Sigmoid colon (tissue), 7 donors: ENCODE results near the gene UPK1A. TPM values are rescaled to one million over a fixed set of nuclear protein-coding genes. Genes with fewer than 3 reads are reported as not detected.
A peak's percentile ranks its signal among the peaks of the same experiment; 100 is the strongest.

Experiments used
- DNase-seq: peaks from one replicate; pipeline ENCODE4 v3.0.0-alpha.2; 2019
- H3K27ac ChIP-seq, 4 donors: fragments of 200-600 bp; sonication (generic); one replicate each; pipeline ENCODE4 v1.5.1; 2016 to 2019; ENCODE audit warnings: mild to moderate bottlenecking in 1 of 4
- H3K27me3 ChIP-seq, 3 donors: fragments of 200-600 bp; sonication (generic); one replicate each; pipeline ENCODE4 v1.5.1; 2019; ENCODE audit warnings: mild to moderate bottlenecking in 1 of 3
- H3K36me3 ChIP-seq, 4 donors: fragments of 200-600 bp; sonication (generic); one replicate each; pipeline ENCODE4 v1.5.1; 2016 to 2019
- H3K4me1 ChIP-seq, 4 donors: fragments of 200-600 bp; sonication (generic); one replicate each; pipeline ENCODE4 v1.5.1; 2017 to 2019
- H3K4me3 ChIP-seq, 4 donors: fragments of 200-600 bp; sonication (generic); one replicate each; pipeline ENCODE4 v1.5.1; 2017 to 2019; ENCODE audit warnings: mild to moderate bottlenecking in 2 of 4, moderate library complexity in 1 of 4
- H3K9me3 ChIP-seq, 4 donors: fragments of 200-600 bp in 3 of 4; sonication (generic) in 3 of 4; one replicate each; pipeline versions ENCODE4 v1.5.1 to v1.6.1; 2013 to 2019
- CTCF ChIP-seq, 4 experiments: fragments of 450-650 bp in 3 of 4; fragments of 200-600 bp in 1 of 4; IDR thresholded peaks; one replicate each; pipeline ENCODE4 v1.5.1; 2016 to 2019; ENCODE audit warnings: antibody characterized with exemption in 4 of 4, mild to moderate bottlenecking in 3 of 4, moderate library complexity in 2 of 4
- EP300 ChIP-seq, 4 donors: sonication (generic); formaldehyde crosslinking; IDR thresholded peaks; one replicate each; pipeline ENCODE4 v1.6.1; 2017; ENCODE audit warnings: antibody characterized with exemption in 4 of 4
- POLR2A ChIP-seq, 2 donors: fragments of 450-650 bp; IDR thresholded peaks; one replicate each; pipeline ENCODE4 v1.6.1; 2016; ENCODE audit warnings: antibody characterized with exemption in 2 of 2, mild to moderate bottlenecking in 2 of 2, moderate library complexity in 2 of 2
- POLR2AphosphoS5 ChIP-seq, 4 donors: sonication (generic); formaldehyde crosslinking; IDR thresholded peaks; one replicate each; pipeline ENCODE4 v1.6.1; 2017; ENCODE audit warnings: antibody characterized with exemption in 4 of 4
- WGBS, 2 donors: extraction: QIAGEN DNeasy Blood & Tissue Kit; methylation state at CpG; one replicate each; pipeline ENCODE4 v1.1.7; 2013; 5-methylcytosine and 5-hydroxymethylcytosine counted together
- intact Hi-C: fragments of 100-400 bp; cut with DNase I; formaldehyde crosslinking; loops from one replicate; pipeline ENCODE4 v1.15.1; 2023
- polyA plus RNA-seq, 3 donors: library from polyadenylated mRNA; stranded (reverse); fragments of 200-250 nt; gene quantifications; one replicate each; pipeline ENCODE4 v1.2.3, GENCODE V29; 2013
- total RNA-seq, 4 donors: library from RNA; depleted of rRNA; stranded (reverse); fragments of >200 nt; gene quantifications; one replicate each; pipeline ENCODE4 v1.1.0, GENCODE V29; 2016
- donor health status: healthy with polysubstance abuse.
- donor health status: Bipolar disorder and iron deficiency.
- donor health status: healthy.

The UPK1A gene
- total and polyA plus RNA-seq, 7 donors = 0.55 TPM; not detected in 6

- intact Hi-C loops = loop anchor here (1.0 to 5.0 kb wide), 6 partner anchors 14 to 214 kb away; partner anchors contain the start of genes HSPB6, RBM42 and TMEM147
- H3K4me3 ChIP-seq = peak overlapping the region; percentile 76 to 99 (median 90)
- TF ChIP-seq POLR2AphosphoS5 (IDR thresholded peaks at IDR 0.05) = peak; percentile 15 to 67 (median 48)
- TF ChIP-seq EP300 (IDR thresholded peaks at IDR 0.05) = no peak
- TF ChIP-seq CTCF (IDR thresholded peaks at IDR 0.05) = peak; percentile 92 to 97 (median 96)
- WGBS, 2 donors = 0 to 1% methylated on average over 77 of the region's 77 CpGs
- DNase-seq = peak; percentile 98
- peak overlapping the region; percentile 90 to 97 (median 93) for H3K27ac ChIP-seq
- H3K27me3 ChIP-seq = no peaks in the 10 kb centered on the region
- peaks cover 0 to 33% (median 28%) of the 10 kb centered on the region in 4 donors for H3K4me1 ChIP-seq
- H3K9me3 ChIP-seq = no peaks in the 10 kb centered on the region
- peaks cover 6 to 26% (median 7%) of the 10 kb centered on the region in 4 donors for H3K36me3 ChIP-seq
These were observed 50.7 kb downstream of the UPK1A start for GRCh38 chr19:35716801-35717664.

DNA sequence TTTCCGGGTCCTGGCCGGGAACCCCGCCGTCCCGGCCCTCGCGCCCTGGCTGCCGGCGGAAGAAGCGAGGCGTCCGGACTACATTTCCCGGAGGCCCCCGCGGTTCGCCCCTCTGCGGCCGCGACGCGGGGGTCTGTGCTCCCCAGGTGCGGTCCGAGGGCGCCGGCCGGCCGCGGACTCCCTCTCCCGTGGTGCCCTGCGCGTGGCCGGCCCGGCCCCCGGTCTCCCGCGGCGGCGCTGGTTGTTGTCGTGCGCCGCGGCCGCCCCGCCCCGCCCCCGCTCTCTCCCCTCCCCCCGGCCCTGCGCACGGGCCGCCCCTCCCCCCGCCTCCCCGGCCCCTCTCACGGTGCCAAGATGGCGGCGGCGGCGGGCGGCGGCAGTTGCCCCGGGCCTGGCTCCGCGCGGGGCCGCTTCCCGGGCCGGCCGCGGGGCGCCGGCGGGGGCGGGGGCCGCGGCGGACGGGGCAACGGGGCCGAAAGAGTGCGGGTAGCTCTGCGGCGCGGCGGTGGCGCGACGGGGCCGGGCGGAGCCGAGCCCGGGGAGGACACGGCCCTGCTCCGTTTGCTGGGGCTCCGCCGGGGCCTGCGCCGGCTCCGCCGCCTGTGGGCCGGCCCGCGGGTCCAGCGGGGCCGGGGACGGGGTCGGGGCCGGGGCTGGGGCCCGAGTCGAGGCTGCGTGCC lies 51.5 kb downstream of the UPK1A start, which contains the start of gene KMT2B:
TSS of gene KMT2B (plus strand) at position 339 of the 680 bp plus-strand sequence. CDS start at position 355, 16 bp downstream.
- WGBS, 2 donors = 1% methylated on average over 108 of the region's 109 CpGs
- TF ChIP-seq CTCF (IDR thresholded peaks at IDR 0.05) = no peak
- no peak for TF ChIP-seq EP300 (IDR thresholded peaks at IDR 0.05)
- peak in 2 of 4 donors; percentile 37 to 42 for TF ChIP-seq POLR2AphosphoS5 (IDR thresholded peaks at IDR 0.05)
- no peak for TF ChIP-seq POLR2A (IDR thresholded peaks at IDR 0.05)
- intact Hi-C loops = loop anchor here (1.0 to 5.0 kb wide), 6 partner anchors 15 to 213 kb away; partner anchors contain the start of genes HSPB6, RBM42 and TMEM147

DNA sequence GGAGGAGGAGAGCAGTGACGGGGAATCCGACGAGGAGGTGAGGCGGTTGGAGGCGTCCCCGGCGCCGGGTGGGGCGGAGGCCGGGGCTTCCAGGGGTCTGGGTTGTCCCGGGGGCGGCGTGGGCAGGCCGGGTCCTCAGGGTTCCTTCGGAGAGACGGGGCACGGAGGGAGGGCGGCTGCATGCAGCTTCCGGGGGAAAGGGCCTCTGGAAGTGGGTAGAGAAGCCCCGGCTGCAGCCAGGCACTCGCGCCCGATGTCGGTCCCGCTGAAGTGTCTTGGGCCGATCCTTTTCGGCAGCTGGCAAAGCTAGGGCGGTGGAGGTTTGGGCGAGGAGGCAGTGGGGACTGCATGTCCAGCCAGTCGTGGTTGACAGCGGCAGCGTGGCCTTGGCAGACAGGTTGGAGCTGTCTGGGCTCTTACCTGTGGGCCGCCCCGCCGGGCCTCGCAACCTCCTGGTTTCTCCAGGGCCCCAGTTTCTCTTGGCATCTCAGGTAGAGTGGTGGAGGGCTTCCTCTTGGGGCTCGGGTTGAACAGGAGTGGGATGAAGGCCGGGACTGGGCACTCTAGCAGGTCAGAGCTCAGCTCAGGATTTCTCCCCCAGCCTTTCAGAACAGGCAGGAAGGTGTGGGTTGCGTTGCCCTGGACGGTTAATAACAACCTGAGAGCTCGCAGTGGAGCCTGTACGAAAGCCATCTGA lies 52.2 kb downstream of the UPK1A start:
- 0 to 1% methylated on average over 42 of the region's 42 CpGs for WGBS, 2 donors
- H3K36me3 ChIP-seq = peaks cover 13 to 41% (median 20%) of the 10 kb centered on the region in 4 donors
- no peaks in the 10 kb centered on the region for H3K9me3 ChIP-seq
- TF ChIP-seq POLR2AphosphoS5 (IDR thresholded peaks at IDR 0.05) (no peak), POLR2A (IDR thresholded peaks at IDR 0.05) (no peak), CTCF (IDR thresholded peaks at IDR 0.05) (no peak), EP300 (IDR thresholded peaks at IDR 0.05) (no peak)
- peaks cover 0 to 33% (median 28%) of the 10 kb centered on the region in 4 donors for H3K4me1 ChIP-seq
- intact Hi-C loops = loop anchor here (2.0 to 5.0 kb wide), 2 partner anchors 22 to 91 kb away; partner anchors contain the start of gene RBM42
- no peaks in the 10 kb centered on the region for H3K27me3 ChIP-seq
- peak overlapping the region; percentile 88 to 97 (median 93) for H3K27ac ChIP-seq
- H3K4me3 ChIP-seq = peak overlapping the region; percentile 85 to 99 (median 94)
- no peak for DNase-seq

More for the DNA sequence above, 51.5 kb downstream of the UPK1A start, which contains the start of gene KMT2B:
- H3K27ac ChIP-seq = peak within 1 kb of the TSS; percentile 90 to 97 (median 93)
- peak; percentile 77 for DNase-seq
- H3K4me3 ChIP-seq = peak within 1 kb of the TSS; percentile 85 to 99 (median 94)
- H3K4me1 ChIP-seq = peaks cover 0 to 33% (median 28%) of the 10 kb centered on the region in 4 donors
- no peaks in the 10 kb centered on the region for H3K27me3 ChIP-seq
- peaks cover 7 to 34% (median 13%) of the 10 kb centered on the region in 4 donors for H3K36me3 ChIP-seq
- H3K9me3 ChIP-seq = no peaks in the 10 kb centered on the region
